Transverse colon (tissue), 4 donors: Measurements from ENCODE around the gene CDK10. TPM values are rescaled to one million over a fixed set of nuclear protein-coding genes. Genes with fewer than 3 reads are reported as not detected.
"Not testable (repeated sequence)": the region's sequence is repeated elsewhere in the genome, so short reads cannot be mapped to it uniquely, and the experiment has no call there.

Experiments
- DNase-seq: peaks from one replicate; pipeline ENCODE4 v3.0.0-alpha.2; 2019
- H3K27ac ChIP-seq, 4 donors: fragments of 200-600 bp; sonication (generic); 2 replicates each; pipeline ENCODE4 v1.5.1; 2016 to 2018; ENCODE audit warnings: inconsistent platforms in 4 of 4
- H3K27me3 ChIP-seq: fragments of 200-600 bp; sonication (generic); 2 replicates; pipeline ENCODE4 v1.5.1; 2017; ENCODE audit warnings: inconsistent platforms
- H3K36me3 ChIP-seq, 4 donors: fragments of 200-600 bp; sonication (generic); 2 replicates each; pipeline ENCODE4 v1.5.1; 2017 to 2019; ENCODE audit warnings: inconsistent platforms in 4 of 4
- H3K4me1 ChIP-seq, 4 donors: fragments of 200-600 bp; sonication (generic); 2 replicates each; pipeline ENCODE4 v1.5.1; 2017 to 2020; ENCODE audit warnings: inconsistent platforms in 4 of 4
- H3K4me3 ChIP-seq, 4 donors: fragments of 200-600 bp; sonication (generic); 1 replicate in 1 of 4; 2 replicates in 3 of 4; pipeline versions ENCODE4 v1.5.1 to v1.6.1; 2017 to 2019; ENCODE audit warnings: inconsistent platforms in 4 of 4
- H3K9me3 ChIP-seq, 2 donors: fragments of 200-600 bp; sonication (generic); 2 replicates each; pipeline ENCODE4 v1.5.1; 2017 to 2019; ENCODE audit warnings: inconsistent platforms in 2 of 2
- EP300 ChIP-seq: sonication (generic); formaldehyde crosslinking; IDR thresholded peaks from one replicate; pipeline ENCODE4 v1.6.1; 2017; ENCODE audit warnings: antibody characterized with exemption, low read depth
- POLR2A ChIP-seq: fragments of 450-650 bp; IDR thresholded peaks from one replicate; pipeline ENCODE4 v1.6.1; 2016; ENCODE audit warnings: antibody characterized with exemption, mild to moderate bottlenecking, moderate library complexity
- POLR2AphosphoS5 ChIP-seq, 3 donors: sonication (generic); formaldehyde crosslinking; IDR thresholded peaks; one replicate each; pipeline ENCODE4 v1.6.1; 2016; ENCODE audit warnings: antibody characterized with exemption in 3 of 3
- WGBS, 2 donors: methylation state at CpG; one replicate each; pipeline ENCODE4 v1.1.5; 2018; ENCODE audit warnings: low coverage in 1 of 2; 5-methylcytosine and 5-hydroxymethylcytosine counted together
- in situ Hi-C, 4 donors: fragments of 200-750 bp; cut with MboI; loops; one replicate each; pipeline versions ENCODE4 v1.15.0 to v1.15.1; 2017; ENCODE audit warnings: low sequenced_read_pairs in 3 of 4, low pct_ligation_motif_present in 1 of 4, low pct_unique_long_range_greater_than_20kb in 1 of 4
- intact Hi-C: fragments of 100-400 bp; cut with DNase I; formaldehyde crosslinking; loops from one replicate; pipeline ENCODE4 v1.15.1; 2023; ENCODE audit warnings: low total_unique reads
- total RNA-seq, 4 donors: library from RNA; depleted of rRNA; stranded (reverse); fragments of >200 nt; gene quantifications; one replicate each; pipeline ENCODE4 v1.1.0, GENCODE V29; 2016
- TF ChIP-seq, protein P1 (sequence below), 5 experiments: fragments of 200-600 bp in 3 of 5; fragments of 450-650 bp in 2 of 5; sonication (generic) in 3 of 5; IDR thresholded peaks; 1 replicate in 2 of 5; 2 replicates in 3 of 5; pipeline ENCODE4 v1.5.1; 2016 to 2017; ENCODE audit warnings: antibody characterized with exemption in 5 of 5, inconsistent platforms in 3 of 5, mild to moderate bottlenecking in 2 of 5, moderate library complexity in 1 of 5

CDK10 gene
- total RNA-seq, 4 donors from 2014 or later, result 69.6 to 304 (median 74.2) TPM

DNA sequence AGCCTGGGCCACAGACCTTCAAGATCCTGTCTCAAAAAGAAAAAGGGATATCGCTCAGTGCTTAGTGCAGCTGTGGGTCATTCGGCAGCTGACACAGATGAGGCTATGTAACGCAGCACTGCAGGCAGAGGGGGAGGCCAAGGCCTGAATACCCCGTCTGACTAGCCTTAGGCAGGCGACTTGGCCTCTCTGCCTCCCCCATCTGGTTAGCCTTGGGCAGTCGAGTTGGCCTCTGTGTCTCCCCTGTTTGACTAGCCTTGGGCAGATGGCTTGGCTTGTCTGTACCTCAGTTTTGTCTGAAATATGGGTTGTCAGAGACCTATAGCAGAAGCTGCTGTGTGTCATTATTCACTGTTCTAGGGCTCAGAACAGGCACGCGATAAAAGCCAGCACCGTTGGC, 18.9 kb upstream of the CDK10 start:
- intact Hi-C loops, result no loop called here
- TF ChIP-seq POLR2A, result no peak
- no peak for TF ChIP-seq EP300
- Histone ChIP-seq H3K4me3 (no peak overlapping the region), H3K36me3 (no peaks in the 10 kb centered on the region), H3K9me3 (no peaks in the 10 kb centered on the region), H3K27ac (no peak overlapping the region), H3K4me1 (no peaks in the 10 kb centered on the region), H3K27me3 (no peaks in the 10 kb centered on the region)
- WGBS, 2 donors, result 74% methylated on average over 8 of the region's 9 CpGs; no CpG with 5 or more reads in 1 of the 2 donors
- in situ Hi-C loops, result no loop called here
- no peak for DNase-seq

DNA sequence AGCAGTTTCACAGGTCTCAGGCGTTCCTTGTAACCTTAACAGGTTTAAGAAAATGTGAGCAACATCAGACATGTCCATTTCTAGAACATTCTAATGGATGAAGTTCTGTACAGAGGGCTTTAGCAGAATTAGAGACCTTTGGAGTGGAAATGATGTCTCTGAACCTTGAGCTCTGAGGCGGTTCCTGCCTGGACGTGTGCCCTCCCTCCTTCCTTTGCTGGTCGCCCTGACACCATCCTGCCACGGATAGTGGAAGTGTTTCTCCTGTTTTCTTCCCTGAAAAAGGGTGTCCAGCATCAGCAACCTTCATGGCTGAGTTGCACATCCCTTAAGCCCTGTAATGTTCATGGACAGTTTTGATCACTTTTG, 17.7 kb upstream of the CDK10 start:
- intact Hi-C loops, result no loop called here
- TF ChIP-seq POLR2AphosphoS5 (IDR thresholded peaks at IDR 0.05), result no peak
- no peak for TF ChIP-seq EP300
- no peak for TF ChIP-seq POLR2A
- in situ Hi-C loops, result no loop called here
- Histone ChIP-seq H3K9me3 (no peaks in the 10 kb centered on the region), H3K36me3 (no peaks in the 10 kb centered on the region), H3K27ac (no peak overlapping the region), H3K4me1 (no peaks in the 10 kb centered on the region), H3K27me3 (no peaks in the 10 kb centered on the region), H3K4me3 (no peak overlapping the region)
- WGBS, 2 donors, result 64% methylated on average over 5 of the region's 5 CpGs; no CpG with 5 or more reads in 1 of the 2 donors
- DNase-seq, result no peak

DNA sequence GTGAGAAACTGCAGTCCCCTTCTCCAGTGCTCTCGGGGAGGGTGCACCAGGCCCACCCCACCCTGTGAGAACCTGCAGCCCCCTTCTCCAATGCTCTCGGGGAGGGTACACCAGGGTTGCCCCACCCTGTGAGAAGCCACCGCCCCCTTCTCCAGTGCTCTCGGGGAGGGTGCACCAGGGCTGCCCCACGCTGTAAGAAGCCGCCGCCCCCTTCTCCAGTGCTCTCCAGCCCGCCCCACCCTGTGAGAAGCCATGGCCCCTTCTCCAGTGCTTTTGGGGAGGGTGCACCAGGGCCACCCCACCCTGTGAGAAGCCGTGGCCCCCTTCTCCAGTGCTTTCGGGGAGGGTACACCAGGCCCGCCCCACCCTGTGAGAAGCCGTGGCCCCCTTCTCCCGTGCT, 16.7 kb upstream of the CDK10 start:
- 89% methylated on average over 12 of the region's 13 CpGs; no CpG with 5 or more reads in 1 of the 2 donors for WGBS, 2 donors
- no peaks in the 10 kb centered on the region for H3K36me3 ChIP-seq
- H3K27ac ChIP-seq, result no peak overlapping the region
- no peak overlapping the region for H3K4me3 ChIP-seq
- no peak for TF ChIP-seq POLR2A
- TF ChIP-seq POLR2AphosphoS5 (IDR thresholded peaks at IDR 0.05), result no peak
- no peak for TF ChIP-seq EP300
- TF ChIP-seq, protein P1, sequence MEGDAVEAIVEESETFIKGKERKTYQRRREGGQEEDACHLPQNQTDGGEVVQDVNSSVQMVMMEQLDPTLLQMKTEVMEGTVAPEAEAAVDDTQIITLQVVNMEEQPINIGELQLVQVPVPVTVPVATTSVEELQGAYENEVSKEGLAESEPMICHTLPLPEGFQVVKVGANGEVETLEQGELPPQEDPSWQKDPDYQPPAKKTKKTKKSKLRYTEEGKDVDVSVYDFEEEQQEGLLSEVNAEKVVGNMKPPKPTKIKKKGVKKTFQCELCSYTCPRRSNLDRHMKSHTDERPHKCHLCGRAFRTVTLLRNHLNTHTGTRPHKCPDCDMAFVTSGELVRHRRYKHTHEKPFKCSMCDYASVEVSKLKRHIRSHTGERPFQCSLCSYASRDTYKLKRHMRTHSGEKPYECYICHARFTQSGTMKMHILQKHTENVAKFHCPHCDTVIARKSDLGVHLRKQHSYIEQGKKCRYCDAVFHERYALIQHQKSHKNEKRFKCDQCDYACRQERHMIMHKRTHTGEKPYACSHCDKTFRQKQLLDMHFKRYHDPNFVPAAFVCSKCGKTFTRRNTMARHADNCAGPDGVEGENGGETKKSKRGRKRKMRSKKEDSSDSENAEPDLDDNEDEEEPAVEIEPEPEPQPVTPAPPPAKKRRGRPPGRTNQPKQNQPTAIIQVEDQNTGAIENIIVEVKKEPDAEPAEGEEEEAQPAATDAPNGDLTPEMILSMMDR (IDR thresholded peaks at IDR 0.05), result no peak
- no peaks in the 10 kb centered on the region for H3K27me3 ChIP-seq
- DNase-seq, result no peak
- H3K4me1 ChIP-seq, result no peaks in the 10 kb centered on the region
- in situ Hi-C loops, result no loop called here
- no peaks in the 10 kb centered on the region for H3K9me3 ChIP-seq
- intact Hi-C loops, result no loop called here

DNA sequence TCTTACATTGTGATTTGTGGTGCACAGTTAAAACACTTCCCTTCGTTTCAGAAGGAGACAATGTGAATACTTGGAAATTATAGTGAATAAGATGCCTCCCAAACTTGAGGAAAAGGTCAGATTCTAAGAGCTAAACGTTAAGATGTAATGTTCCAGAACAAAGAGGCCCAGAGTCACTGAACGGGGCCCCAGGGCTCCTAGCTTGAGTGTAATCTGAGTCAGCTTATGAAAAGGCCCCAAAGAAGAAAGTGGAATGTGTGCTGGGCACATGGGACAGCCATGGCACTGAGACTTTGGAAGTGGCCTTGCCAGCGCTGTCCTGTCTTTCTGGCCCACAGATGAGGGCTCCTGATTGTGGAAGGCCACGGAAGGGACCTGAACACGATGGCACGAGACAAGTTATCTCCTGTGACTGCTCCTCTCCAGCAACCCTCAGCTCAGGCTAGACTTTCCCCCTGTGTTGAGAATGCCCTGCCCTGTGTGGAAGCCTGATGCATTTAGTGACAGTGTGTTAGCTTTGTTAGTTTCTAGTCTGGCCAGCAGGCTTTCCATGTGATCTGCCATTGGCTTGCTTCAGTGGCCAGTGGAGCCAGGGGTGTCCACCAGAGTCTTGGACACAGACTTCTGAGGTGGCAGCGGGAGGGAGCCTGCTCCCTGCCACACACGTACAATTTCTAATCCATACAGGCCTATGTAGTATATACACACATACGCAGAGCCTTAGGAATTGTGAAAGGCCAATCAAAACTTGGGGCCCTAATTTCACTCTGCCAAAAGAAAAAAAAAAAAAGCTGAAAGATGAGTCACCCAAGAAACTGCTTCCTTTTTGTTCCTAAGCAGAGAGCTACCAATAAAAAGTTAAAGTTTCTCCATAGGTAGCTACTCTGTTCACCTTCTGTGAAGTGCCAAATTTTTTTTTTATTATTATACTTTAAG, 15.7 kb upstream of the CDK10 start:
- Histone ChIP-seq H3K4me1 (no peaks in the 10 kb centered on the region), H3K4me3 (no peak overlapping the region), H3K27me3 (no peaks in the 10 kb centered on the region), H3K27ac (no peak overlapping the region), H3K36me3 (no peaks in the 10 kb centered on the region), H3K9me3 (no peaks in the 10 kb centered on the region)
- 62 to 83% methylated on average over 5 to 10 of the region's 10 CpGs for WGBS, 2 donors
- TF ChIP-seq, protein P1 (IDR thresholded peaks at IDR 0.05), result no peak
- TF ChIP-seq POLR2A, result no peak
- TF ChIP-seq POLR2AphosphoS5 (IDR thresholded peaks at IDR 0.05), result no peak
- TF ChIP-seq EP300, result no peak
- in situ Hi-C loops (no loop called here), intact Hi-C loops (no loop called here)
- no peak for DNase-seq

DNA sequence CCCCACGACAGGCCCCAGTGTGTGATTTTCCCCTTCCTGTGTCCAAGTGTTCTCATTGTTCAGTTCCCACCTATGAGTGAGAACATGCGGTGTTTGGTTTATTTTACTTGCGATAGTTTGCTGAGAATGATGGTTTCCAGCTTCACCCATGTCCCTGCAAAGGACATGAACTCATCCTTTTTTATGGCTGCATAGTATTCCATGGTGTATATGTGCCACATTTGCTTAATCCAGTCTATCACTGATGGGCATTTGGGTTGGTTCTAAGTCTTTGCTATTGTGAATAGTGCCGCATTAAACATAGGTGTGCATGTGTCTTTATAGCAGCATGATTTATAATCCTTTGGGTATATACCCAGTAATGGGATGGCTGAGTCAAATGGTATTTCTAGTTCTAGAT, 14.9 kb upstream of the CDK10 start:
- H3K4me3 ChIP-seq, DNase-seq, H3K4me1 ChIP-seq, H3K27ac ChIP-seq, H3K27me3 ChIP-seq, H3K9me3 ChIP-seq, in situ Hi-C loops, intact Hi-C loops, H3K36me3 ChIP-seq: not testable (repeated sequence)
- 90 to 91% methylated on average over 2 to 4 of the region's 4 CpGs for WGBS, 2 donors
